GM06990 (cell line): ENCODE results near the gene LCE5A.

Experiments used
- DNase-seq: peaks from one replicate; pipeline ENCODE4 v3.0.0-alpha.2; 2011; ENCODE audit not compliant: insufficient read length; ENCODE audit errors: extremely low read depth
- H3K27me3 ChIP-seq: replicated peaks from 2 replicates; pipeline ENCODE4 v1.6.0; 2011; ENCODE audit warnings: low read length; ENCODE audit not compliant: control insufficient read depth, insufficient read depth
- H3K36me3 ChIP-seq: 2 replicates; pipeline ENCODE4 v1.5.1; 2011; ENCODE audit warnings: low read length; ENCODE audit not compliant: control insufficient read depth, insufficient read depth
- H3K4me3 ChIP-seq: replicated peaks from 2 replicates; pipeline ENCODE4 v1.5.1; 2011; ENCODE audit warnings: low read depth, mild to moderate bottlenecking, control low read depth, low read length
- TF ChIP-seq, protein P1 (sequence below): IDR thresholded peaks from 2 replicates; pipeline ENCODE4 v1.5.1; 2011; ENCODE audit warnings: low read length, control low read depth, mild to moderate bottlenecking, inconsistent platforms; ENCODE audit not compliant: insufficient read depth, poor library complexity, severe bottlenecking

The LCE5A gene

DNA sequence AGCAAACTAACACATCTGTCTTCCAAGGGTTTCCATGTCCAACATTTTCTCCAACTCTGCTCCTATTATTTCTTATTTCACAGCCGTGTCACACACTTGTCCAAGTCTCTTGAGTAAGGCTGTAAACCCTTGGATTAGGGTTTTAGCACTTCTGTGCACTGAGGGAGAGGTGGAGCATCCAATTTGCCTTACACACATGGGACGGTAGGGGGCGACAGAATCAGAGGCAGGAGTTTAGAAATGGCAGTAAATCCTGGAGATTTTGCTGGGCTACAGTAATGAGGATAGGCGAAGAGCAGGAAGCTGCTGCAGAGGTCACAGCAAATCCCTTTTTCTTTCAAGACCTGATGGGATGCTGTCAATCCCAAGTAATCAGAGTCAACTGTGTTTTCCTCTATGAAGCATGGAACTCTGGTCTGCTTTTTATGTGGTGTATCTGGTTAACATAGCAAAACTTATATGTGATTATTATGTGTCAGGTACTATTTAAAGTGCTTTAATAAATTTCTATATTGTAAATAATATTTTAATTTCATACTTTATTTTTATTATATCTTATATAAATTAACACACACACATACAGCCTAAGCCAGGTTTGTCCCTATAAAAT is 15.4 kb upstream of the LCE5A start:
- H3K4me3 ChIP-seq, result no peak overlapping the region
- TF ChIP-seq, protein P1, sequence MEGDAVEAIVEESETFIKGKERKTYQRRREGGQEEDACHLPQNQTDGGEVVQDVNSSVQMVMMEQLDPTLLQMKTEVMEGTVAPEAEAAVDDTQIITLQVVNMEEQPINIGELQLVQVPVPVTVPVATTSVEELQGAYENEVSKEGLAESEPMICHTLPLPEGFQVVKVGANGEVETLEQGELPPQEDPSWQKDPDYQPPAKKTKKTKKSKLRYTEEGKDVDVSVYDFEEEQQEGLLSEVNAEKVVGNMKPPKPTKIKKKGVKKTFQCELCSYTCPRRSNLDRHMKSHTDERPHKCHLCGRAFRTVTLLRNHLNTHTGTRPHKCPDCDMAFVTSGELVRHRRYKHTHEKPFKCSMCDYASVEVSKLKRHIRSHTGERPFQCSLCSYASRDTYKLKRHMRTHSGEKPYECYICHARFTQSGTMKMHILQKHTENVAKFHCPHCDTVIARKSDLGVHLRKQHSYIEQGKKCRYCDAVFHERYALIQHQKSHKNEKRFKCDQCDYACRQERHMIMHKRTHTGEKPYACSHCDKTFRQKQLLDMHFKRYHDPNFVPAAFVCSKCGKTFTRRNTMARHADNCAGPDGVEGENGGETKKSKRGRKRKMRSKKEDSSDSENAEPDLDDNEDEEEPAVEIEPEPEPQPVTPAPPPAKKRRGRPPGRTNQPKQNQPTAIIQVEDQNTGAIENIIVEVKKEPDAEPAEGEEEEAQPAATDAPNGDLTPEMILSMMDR, result peak; percentile 49

DNA sequence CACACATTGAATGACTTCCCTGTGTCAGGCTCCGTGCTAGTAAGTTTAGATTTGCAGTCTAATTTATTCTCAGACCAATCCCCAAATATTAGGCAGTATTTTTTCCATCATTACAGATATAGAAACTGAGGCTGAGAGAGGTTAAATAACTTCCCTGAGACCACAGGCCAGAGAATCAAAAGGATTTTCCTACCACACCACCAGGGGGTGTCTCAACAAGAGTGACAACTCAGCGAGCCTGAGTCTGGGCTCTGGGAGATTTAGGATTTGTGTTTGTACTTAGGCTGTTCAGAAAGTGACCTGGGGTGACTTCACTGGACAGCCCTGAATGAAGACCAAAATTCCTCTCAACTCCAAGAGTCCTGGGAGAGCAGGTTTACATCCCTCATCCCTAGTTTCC is 13.3 kb upstream of the LCE5A start:
- TF ChIP-seq, protein P1, result peak; percentile 53
- Histone ChIP-seq H3K27me3 (no peaks in the 10 kb centered on the region), H3K36me3 (no peaks in the 10 kb centered on the region), H3K4me3 (no peak overlapping the region)
- no peak for DNase-seq

More for the DNA sequence above, 15.4 kb upstream of the LCE5A start:
- Histone ChIP-seq H3K27me3 (no peaks in the 10 kb centered on the region), H3K36me3 (no peaks in the 10 kb centered on the region)
- no peak for DNase-seq

DNA sequence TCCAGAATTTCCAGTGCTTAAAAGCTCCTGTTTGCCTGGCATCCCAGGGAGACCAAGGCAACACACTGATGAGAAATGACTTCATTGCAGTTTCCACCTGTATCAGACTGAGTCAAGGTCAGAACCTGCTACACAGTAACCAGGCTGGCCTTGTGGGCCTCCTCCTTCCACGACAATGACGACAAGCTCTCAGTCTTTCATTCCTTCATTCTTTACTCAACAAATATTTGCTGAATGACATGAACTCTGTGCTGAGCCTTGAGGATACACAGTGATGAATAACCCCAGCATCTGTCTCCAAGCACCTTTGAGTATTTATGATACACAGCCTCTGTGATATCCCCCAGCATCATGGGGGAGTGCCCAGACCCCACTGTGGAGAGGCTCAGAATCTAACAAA is 8.9 kb upstream of the LCE5A start:
- DNase-seq, result no peak

DNA sequence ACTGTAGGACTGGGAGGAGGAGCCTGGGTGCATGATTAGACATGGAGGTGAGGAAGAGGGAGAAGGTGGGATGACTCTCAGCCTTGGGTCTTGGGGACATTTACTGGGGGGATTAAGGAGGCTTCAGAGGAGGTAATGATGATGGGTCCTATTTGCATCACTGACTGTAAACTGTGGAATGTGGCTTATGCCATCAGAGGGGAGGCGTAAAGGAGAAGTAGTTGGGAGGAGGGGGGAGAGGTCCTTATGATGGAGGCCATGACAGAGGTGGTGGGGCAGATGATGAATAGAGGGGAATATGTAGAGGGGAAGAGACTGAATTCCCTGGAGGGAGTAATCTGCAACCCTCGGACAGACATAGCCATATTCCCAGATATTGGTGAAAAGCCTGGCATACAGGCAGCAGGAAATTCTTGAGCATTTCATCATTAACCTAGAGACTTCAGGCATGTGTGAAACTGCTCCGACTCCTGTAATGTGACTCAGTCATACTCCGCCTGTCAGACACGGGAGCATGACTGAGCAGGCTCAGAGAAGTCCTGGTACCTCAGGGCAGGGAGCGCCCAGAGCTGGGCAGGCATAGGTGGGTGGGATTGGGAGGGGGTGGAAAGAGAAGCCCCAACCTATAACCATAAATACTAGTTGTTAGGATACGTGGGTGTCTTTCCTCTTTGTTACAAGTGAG is 8.0 kb upstream of the LCE5A start:
- Histone ChIP-seq H3K4me3 (no peak overlapping the region), H3K27me3 (no peaks in the 10 kb centered on the region), H3K36me3 (no peaks in the 10 kb centered on the region)
- no peak for DNase-seq
- TF ChIP-seq, protein P1, result no peak

More for the DNA sequence above, 8.9 kb upstream of the LCE5A start:
- TF ChIP-seq, protein P1, result no peak
- H3K27me3 ChIP-seq, result no peaks in the 10 kb centered on the region
- H3K4me3 ChIP-seq, result no peak overlapping the region
- H3K36me3 ChIP-seq, result no peaks in the 10 kb centered on the region

DNA sequence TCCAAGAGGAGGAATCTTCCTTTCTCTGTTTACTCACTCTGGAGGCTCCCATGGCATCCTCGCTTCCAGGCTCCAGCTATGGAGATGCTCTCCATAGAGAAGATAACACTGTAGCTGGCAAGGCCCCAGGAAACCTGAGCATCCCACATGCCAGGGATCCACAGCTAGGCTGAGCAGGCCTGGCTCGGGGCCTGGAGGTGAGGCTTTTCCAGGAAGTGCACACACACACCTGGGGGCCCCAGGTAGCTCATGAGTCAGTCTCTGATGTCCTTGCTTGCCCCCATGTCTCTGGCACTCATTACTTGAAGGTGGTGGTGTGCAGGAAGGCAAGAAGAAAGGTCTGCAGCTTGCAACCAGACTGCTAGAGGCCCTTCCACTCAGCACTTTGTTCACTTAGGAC is 5.5 kb upstream of the LCE5A start:
- no peak for DNase-seq
- H3K27me3 ChIP-seq, result no peaks in the 10 kb centered on the region
- TF ChIP-seq, protein P1, result no peak

More for the DNA sequence above, 5.5 kb upstream of the LCE5A start:
- H3K36me3 ChIP-seq, result no peaks in the 10 kb centered on the region
- no peak overlapping the region for H3K4me3 ChIP-seq
